GM18951 (cell line): ENCODE data around the gene EIF4G3.

Experiments
- POLR2A ChIP-seq: IDR thresholded peaks from 4 replicates; pipeline ENCODE4 v1.6.1; 2011; ENCODE audit warnings: mild to moderate bottlenecking; ENCODE audit not compliant: insufficient read length, insufficient read depth; ENCODE audit errors: extremely low read depth
- in situ Hi-C: fragments of 300-500 bp; cut with MboI; formaldehyde crosslinking; loops from one replicate; pipeline ENCODE4 v1.12.0; 2022; ENCODE audit warnings: low sequenced_read_pairs, mixed read lengths, inconsistent platforms; ENCODE audit not compliant: unreplicated experiment

Gene EIF4G3

DNA sequence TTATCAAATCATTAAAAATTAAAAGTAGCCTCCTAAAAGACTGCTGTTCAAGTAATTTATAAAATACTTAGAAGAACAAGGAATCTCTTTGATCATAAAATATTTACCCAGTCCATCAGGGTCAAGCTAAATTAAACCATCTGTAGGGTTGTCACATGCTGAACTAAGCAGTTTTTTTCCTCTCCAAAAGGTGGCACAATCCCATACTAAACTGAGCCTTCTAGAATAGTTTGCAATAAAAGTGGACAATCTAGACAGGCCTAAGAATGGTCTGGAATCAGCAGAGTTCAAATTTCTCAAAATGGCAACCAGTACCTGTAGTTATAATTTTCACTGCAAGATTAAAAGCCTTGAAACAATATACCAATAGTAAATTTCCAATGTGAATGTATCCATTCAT is 194.8 kb downstream of the EIF4G3 start:
- TF ChIP-seq POLR2A: no peak
- in situ Hi-C loops: loop anchor here (10.0 kb wide), 1 partner anchor 213 kb away; no protein-coding TSS in a partner anchor

GRCh38 chr1:20980051-20980450 is 196.6 kb downstream of the EIF4G3 start:
- in situ Hi-C loops: loop anchor here (10.0 kb wide), 1 partner anchor 215 kb away; no protein-coding TSS in a partner anchor
- TF ChIP-seq POLR2A: no peak

- no peak for TF ChIP-seq POLR2A
- in situ Hi-C loops: no loop called here
Measured at GRCh38 chr1:20978413-20978812, 198.3 kb downstream of the EIF4G3 start.

DNA sequence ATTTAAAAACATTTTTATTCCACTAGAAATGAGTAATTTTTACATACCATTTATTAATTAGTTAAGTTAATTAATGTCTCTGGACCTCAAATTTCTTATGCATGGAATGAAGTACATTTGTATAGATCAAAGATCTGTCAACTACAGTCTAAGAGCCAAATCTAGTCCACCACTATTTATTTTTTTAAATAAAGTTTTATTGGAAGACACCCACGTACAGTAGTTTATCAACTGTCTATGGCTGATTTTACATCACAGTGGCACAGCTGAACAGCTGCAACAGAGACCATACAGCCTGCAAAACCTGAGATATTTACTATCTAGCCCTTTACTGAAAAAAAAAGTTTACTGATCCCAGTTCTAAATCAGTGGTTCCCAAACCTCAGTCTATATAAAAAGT is 201.0 kb downstream of the EIF4G3 start:
- in situ Hi-C loops: no loop called here
- TF ChIP-seq POLR2A: no peak

GRCh38 chr1:20974951-20975350 is 201.7 kb downstream of the EIF4G3 start:
- TF ChIP-seq POLR2A: no peak
- in situ Hi-C loops: no loop called here

- in situ Hi-C loops: no loop called here
- TF ChIP-seq POLR2A: no peak
Measured at GRCh38 chr1:20974069-20974468, 202.6 kb downstream of the EIF4G3 start.

- TF ChIP-seq POLR2A: no peak
- in situ Hi-C loops: no loop called here
Measured at GRCh38 chr1:20972855-20973254, 203.8 kb downstream of the EIF4G3 start.

DNA sequence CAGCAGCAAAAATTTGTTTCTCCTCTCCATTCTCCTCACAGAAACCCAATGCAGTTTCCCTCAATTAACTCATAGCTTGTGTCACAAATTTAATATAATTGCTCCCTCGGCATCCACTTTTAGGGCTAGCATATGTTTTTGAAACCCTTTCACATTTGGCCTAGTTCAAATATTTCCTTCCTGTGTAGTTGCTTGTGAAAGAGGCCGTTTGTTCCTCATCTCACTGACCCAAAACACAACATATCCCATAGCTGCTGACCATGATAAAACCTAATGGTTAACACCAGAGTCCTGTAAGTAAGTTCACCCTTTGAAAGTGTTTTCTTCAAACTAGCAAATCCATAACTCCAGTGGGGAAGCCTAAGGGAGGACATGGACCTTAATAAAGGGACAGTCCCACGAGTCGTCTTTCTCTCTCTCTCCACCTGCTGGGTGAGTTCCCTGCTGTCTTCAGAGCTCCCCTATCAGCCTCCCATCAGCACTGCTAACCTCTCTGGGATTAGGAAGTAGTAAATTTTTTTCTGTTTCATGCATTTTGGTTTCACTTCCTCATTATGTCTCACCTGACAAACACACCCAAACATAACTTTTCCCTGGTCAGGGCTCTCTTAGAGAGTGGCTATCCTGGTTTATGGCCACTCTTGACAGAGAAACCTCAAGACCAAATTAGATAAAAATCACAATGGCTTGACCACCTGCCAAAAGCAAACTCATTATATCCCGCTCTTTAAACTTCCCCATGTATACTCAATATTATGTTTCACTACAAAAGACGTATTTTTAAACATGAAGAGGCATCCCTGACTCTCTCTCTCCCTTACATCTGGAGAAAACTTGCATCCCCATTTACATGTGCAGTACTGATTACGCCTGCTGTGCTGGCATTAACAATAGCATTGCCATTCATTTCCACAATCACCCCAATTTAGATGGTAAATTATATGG is 211.9 kb downstream of the EIF4G3 start:
- in situ Hi-C loops: no loop called here
- TF ChIP-seq POLR2A: no peak

DNA sequence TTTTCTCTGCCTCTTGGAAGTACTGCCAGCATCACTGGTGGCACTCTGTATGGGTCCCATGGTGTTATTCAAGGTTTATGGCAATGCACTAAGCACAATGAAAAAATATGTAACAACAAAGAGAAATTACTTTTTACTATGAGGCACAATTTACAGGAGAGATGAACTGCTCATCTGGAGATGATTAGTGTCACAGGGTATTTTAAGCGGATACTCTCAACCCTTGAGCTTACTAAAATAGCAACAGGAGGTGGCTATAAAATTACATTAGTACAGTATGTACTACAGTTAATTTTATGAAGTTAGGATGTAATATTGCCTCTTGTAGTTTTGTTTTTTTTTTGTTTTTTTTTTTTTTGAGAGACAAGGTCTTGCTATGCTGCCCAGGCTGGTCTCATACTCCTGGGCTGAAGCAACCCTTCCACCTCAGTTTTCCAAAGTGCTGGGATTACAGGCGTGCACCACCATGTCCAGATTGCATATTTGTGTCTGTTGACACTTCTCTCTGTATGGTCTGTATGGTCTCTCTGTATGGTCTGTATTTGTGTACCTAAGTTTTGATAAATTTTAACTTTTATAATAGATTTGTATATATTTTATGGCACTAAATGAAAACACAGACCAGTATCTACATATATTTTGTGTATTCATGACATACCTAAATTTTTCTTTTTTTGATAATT is 214.0 kb downstream of the EIF4G3 start:
- TF ChIP-seq POLR2A: no peak
- in situ Hi-C loops: no loop called here

DNA sequence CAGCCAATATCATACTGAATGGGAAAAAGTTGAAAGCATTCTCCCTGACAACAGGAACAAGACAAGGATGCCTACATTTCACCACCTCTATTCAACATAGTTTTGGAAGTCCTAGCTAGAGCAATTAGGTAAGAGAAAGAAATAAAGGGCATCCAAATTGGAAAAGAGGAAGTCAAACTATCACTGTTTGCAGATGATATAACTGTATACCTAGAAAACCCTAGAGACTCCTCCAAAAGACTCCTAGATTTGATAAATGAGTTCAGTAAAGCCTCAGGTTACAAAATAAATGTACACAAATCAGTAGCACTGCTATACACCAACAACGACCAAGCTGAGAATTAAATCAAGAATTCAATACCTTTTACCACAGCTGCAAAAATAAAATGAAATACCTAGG is 218.3 kb downstream of the EIF4G3 start:
- in situ Hi-C loops: no loop called here

GRCh38 chr1:20956272-20956671 is 220.4 kb downstream of the EIF4G3 start:
- TF ChIP-seq POLR2A: no peak
- in situ Hi-C loops: no loop called here

More for the DNA sequence above, 218.3 kb downstream of the EIF4G3 start:
- no peak for TF ChIP-seq POLR2A

- in situ Hi-C loops: no loop called here
- no peak for TF ChIP-seq POLR2A
Measured at GRCh38 chr1:20950679-20951078, 226.0 kb downstream of the EIF4G3 start.

DNA sequence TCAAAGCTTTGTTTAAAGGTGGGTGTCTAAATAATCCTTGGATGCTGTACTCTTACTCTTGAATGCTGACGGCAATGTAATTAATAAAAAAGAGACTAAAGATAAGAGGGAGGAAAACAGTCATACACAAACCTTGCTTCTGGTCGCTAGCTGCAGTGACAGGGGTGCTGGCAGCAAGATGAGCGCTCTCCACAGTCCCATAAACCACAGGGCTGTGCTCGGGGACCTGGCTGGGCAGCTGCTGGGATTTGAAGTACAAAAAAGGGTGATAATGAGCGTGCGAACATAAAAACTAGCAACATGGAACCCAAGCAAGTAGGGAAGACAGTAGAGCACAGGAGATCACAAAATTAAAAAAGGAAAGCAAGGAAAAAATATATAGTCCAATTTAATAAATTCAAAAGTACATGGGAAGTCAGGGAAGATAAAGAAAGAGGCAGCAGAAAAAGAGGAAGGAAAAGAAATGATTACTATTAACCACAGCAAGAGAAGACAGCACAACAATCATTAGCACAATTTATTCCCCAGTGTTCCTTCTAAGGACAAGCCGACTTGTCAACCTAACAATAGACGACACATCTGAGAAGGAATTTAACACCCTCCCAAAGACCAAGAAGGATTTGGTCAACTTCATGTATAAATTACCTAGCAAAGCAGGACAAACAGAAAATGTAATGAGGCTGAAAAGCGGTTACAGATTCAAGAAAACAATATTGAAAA is 226.7 kb downstream of the EIF4G3 start:
- no peak for TF ChIP-seq POLR2A
- in situ Hi-C loops: no loop called here
